HFF-Myc (cell line): ENCODE measurements around the gene SKI.

Experiments used
- DNase-seq: peaks from one replicate; pipeline ENCODE4 v3.0.0-alpha.2; 2011; ENCODE audit warnings: low read depth; ENCODE audit errors: extremely low read depth
- H3K4me3 ChIP-seq: replicated peaks from 2 replicates; pipeline ENCODE4 v1.5.1; 2011; ENCODE audit warnings: low read depth, mild to moderate bottlenecking, control low read depth, low read length
- CTCF ChIP-seq: IDR thresholded peaks from 2 replicates; pipeline ENCODE4 v1.5.1; 2012; ENCODE audit warnings: mild to moderate bottlenecking, low read depth, low read length, control low read depth; ENCODE audit errors: missing control alignments

The SKI gene

GRCh38 chr1:2288311-2288710 is 60.2 kb downstream of the SKI start:
- no peak overlapping the region for H3K4me3 ChIP-seq
- no peak for TF ChIP-seq CTCF

GRCh38 chr1:2288816-2289536 is 60.9 kb downstream of the SKI start:
- no peak overlapping the region for H3K4me3 ChIP-seq
- no peak for TF ChIP-seq CTCF
- no peak for DNase-seq

More at GRCh38 chr1:2288311-2288710, 60.2 kb downstream of the SKI start:
- DNase-seq: no peak

GRCh38 chr1:2289607-2290006 is 61.5 kb downstream of the SKI start:
- DNase-seq: no peak
- H3K4me3 ChIP-seq: no peak overlapping the region
- no peak for TF ChIP-seq CTCF

- no peak for DNase-seq
- no peak overlapping the region for H3K4me3 ChIP-seq
- no peak for TF ChIP-seq CTCF
Measured at GRCh38 chr1:2290171-2290578, 62.1 kb downstream of the SKI start.

- DNase-seq: peak; percentile 92
- peak overlapping the region; percentile 34 for H3K4me3 ChIP-seq
- TF ChIP-seq CTCF: no peak
Measured at GRCh38 chr1:2290595-2291510, 62.7 kb downstream of the SKI start.

- DNase-seq: no peak
- no peak for TF ChIP-seq CTCF
- no peak overlapping the region for H3K4me3 ChIP-seq
Measured at GRCh38 chr1:2291577-2291976, 63.5 kb downstream of the SKI start.
